SK-N-SH (cell line): ENCODE measurements around the gene CHRM5. TPM values are rescaled to one million over a fixed set of nuclear protein-coding genes. Genes with fewer than 3 reads are reported as not detected.
"Not testable (repeated sequence)": the region's sequence is repeated elsewhere in the genome, so short reads cannot be mapped to it uniquely, and the experiment has no call there.

Source experiments
- CTCF ChIA-PET: fragments of 300-600, 350-600 bp; formaldehyde crosslinking; extraction: SDS; loops from one replicate; lab custom pipeline; 2021; lab: Yijun Ruan, JAX
- POLR2A ChIA-PET: fragments of 350-600 bp; sonication (Branson Sonifier 250); formaldehyde crosslinking; extraction: SDS; loops from one replicate; lab custom pipeline; 2020; ENCODE audit warnings: antibody characterized with exemption, inconsistent platforms; lab: Yijun Ruan, JAX
- DNase-seq: peaks from one replicate; pipeline ENCODE4 v3.0.0; 2012
- H2AFZ ChIP-seq: fragments of 200-600 bp; sonication (generic); 2 replicates; pipeline ENCODE4 v1.8.1; 2016; ENCODE audit warnings: antibody characterized with exemption, mild to moderate bottlenecking, low read depth
- H3F3A ChIP-seq: fragments of 200-600 bp; sonication (generic); replicated peaks from 2 replicates; pipeline ENCODE3; 2016; ENCODE audit warnings: antibody characterized with exemption, mild to moderate bottlenecking; ENCODE audit not compliant: insufficient read depth
- H3K27ac ChIP-seq, 2 experiments: fragments of 200-500 bp in 1 of 2; fragments of 200-600 bp in 1 of 2; sonication (Bioruptor generic) in 1 of 2; sonication (generic), shearing (Covaris generic) in 1 of 2; 2 replicates each; pipeline versions ENCODE4 v1.5.1 to v1.6.1; 2014 to 2016; ENCODE audit warnings: low read depth in 2 of 2, inconsistent platforms in 1 of 2, low read length in 1 of 2, mild to moderate bottlenecking in 1 of 2, mixed read lengths in 1 of 2
- H3K27me3 ChIP-seq: fragments of 200-600 bp; sonication (generic), shearing (Covaris generic); 2 replicates; pipeline ENCODE4 v1.6.1; 2016; ENCODE audit warnings: mixed run types; ENCODE audit not compliant: insufficient read depth
- H3K36me3 ChIP-seq, 2 experiments: fragments of 200-500 bp in 1 of 2; fragments of 200-600 bp in 1 of 2; sonication (Bioruptor generic) in 1 of 2; sonication (generic) in 1 of 2; replicated peaks in 1 of 2; 2 replicates each; pipeline versions ENCODE3 to v1.5.1; 2014 to 2016; ENCODE audit warnings: low read length in 1 of 2, mild to moderate bottlenecking in 1 of 2; ENCODE audit not compliant: insufficient read depth in 2 of 2, control insufficient read depth in 1 of 2
- H3K4me1 ChIP-seq, 2 experiments: fragments of 200-500 bp in 1 of 2; fragments of 200-600 bp in 1 of 2; sonication (Bioruptor generic) in 1 of 2; sonication (generic), shearing (Covaris generic) in 1 of 2; 2 replicates each; pipeline versions ENCODE4 v1.5.1 to v1.6.1; 2014 to 2016; ENCODE audit warnings: low read depth in 1 of 2, low read length in 1 of 2, mixed run types in 1 of 2; ENCODE audit not compliant: insufficient read depth in 2 of 2, control insufficient read depth in 1 of 2
- H3K4me2 ChIP-seq: fragments of 200-600 bp; sonication (generic), shearing (Covaris generic); 2 replicates; pipeline ENCODE4 v1.6.1; 2017; ENCODE audit warnings: mixed run types
- H3K4me3 ChIP-seq, 2 experiments: fragments of 200-500 bp in 1 of 2; fragments of 200-600 bp in 1 of 2; sonication (Bioruptor generic) in 1 of 2; sonication (generic), shearing (Covaris generic) in 1 of 2; 2 replicates each; pipeline versions ENCODE4 v1.5.1 to v1.8.1; 2014 to 2016; ENCODE audit warnings: low read depth in 2 of 2, inconsistent platforms in 1 of 2, low read length in 1 of 2, mild to moderate bottlenecking in 1 of 2, mixed read lengths in 1 of 2, moderate library complexity in 1 of 2
- H3K79me2 ChIP-seq: fragments of 200-600 bp; sonication (generic); 2 replicates; pipeline ENCODE4 v1.8.1; 2017; ENCODE audit warnings: mild to moderate bottlenecking; ENCODE audit not compliant: insufficient read depth
- H3K9ac ChIP-seq: fragments of 200-600 bp; sonication (generic); 2 replicates; pipeline ENCODE4 v1.6.1; 2017; ENCODE audit warnings: mixed run types
- H3K9me2 ChIP-seq: fragments of 200-600 bp; sonication (generic); 2 replicates; pipeline ENCODE4 v1.6.1; 2017; ENCODE audit warnings: mixed run types
- H3K9me3 ChIP-seq: fragments of 200-600 bp; sonication (generic); 2 replicates; pipeline ENCODE4 v1.6.1; 2017; ENCODE audit warnings: mixed run types, mild to moderate bottlenecking, moderate library complexity
- H4K20me1 ChIP-seq: fragments of 200-600 bp; sonication (generic); 2 replicates; pipeline ENCODE4 v1.6.1; 2017; ENCODE audit warnings: mild to moderate bottlenecking, mixed run types; ENCODE audit not compliant: insufficient read depth
- EZH2phosphoT487 ChIP-seq: fragments of 200-600 bp; sonication (generic); IDR thresholded peaks from 2 replicates; pipeline ENCODE4 v1.6.1; 2017; ENCODE audit warnings: low read depth, mixed run types, mild to moderate bottlenecking, antibody characterized with exemption, moderate library complexity, borderline replicate concordance
- FOSL2 ChIP-seq: IDR thresholded peaks from 2 replicates; pipeline ENCODE4 v1.4.0; 2012; ENCODE audit warnings: low read depth, mild to moderate bottlenecking, moderate library complexity, borderline replicate concordance
- FOXM1 ChIP-seq: IDR thresholded peaks from 2 replicates; pipeline ENCODE4 v1.4.0; 2012; ENCODE audit warnings: low read depth, mild to moderate bottlenecking
- MEF2A ChIP-seq: IDR thresholded peaks from 2 replicates; pipeline ENCODE4 v1.4.0; 2012; ENCODE audit warnings: low read depth, borderline replicate concordance
- POLR2AphosphoS5 ChIP-seq: IDR thresholded peaks from 2 replicates; pipeline ENCODE4 v1.6.1; 2012; ENCODE audit warnings: low read depth, low read length
- RAD21 ChIP-seq: IDR thresholded peaks from 2 replicates; pipeline ENCODE4 v1.6.1; 2012; ENCODE audit warnings: mild to moderate bottlenecking, low read length
- SMC3 ChIP-seq: IDR thresholded peaks from 2 replicates; pipeline ENCODE4 v1.6.1; 2012; ENCODE audit warnings: low read depth, low read length, improper control_type of control experiment
- TCF12 ChIP-seq: IDR thresholded peaks from 2 replicates; pipeline ENCODE4 v1.4.0; 2012
- WGBS: methylation state at CpG from one replicate; pipeline ENCODE4 v1.1.6; 2017; ENCODE audit warnings: low lambda C conversion rate; 5-methylcytosine and 5-hydroxymethylcytosine counted together
- polyA plus RNA-seq, 3 experiments: library from polyadenylated mRNA; depleted of rRNA; stranded (reverse); fragments of >200 nt; gene quantifications; 2 replicates each; pipeline ENCODE4 v1.2.3, GENCODE V29; 2012
- TF ChIP-seq, protein P1 (sequence below): fragments of 200-600 bp; sonication (generic); IDR thresholded peaks from 2 replicates; pipeline ENCODE4 v1.6.1; 2017; ENCODE audit warnings: antibody characterized with exemption, mild to moderate bottlenecking, moderate library complexity
- TF ChIP-seq, protein P2 (sequence below): IDR thresholded peaks from 2 replicates; pipeline ENCODE4 v1.4.0; 2012; ENCODE audit warnings: low read depth, borderline replicate concordance
- TF ChIP-seq, protein P3 (sequence below): IDR thresholded peaks from 2 replicates; pipeline ENCODE4 v1.6.1; 2012; ENCODE audit warnings: mild to moderate bottlenecking, low read depth, low read length, moderate library complexity

The CHRM5 gene
- polyA plus RNA-seq, 1 of the 3 experiments (the other 2 are of a cell fraction), result 0.03 TPM

DNA sequence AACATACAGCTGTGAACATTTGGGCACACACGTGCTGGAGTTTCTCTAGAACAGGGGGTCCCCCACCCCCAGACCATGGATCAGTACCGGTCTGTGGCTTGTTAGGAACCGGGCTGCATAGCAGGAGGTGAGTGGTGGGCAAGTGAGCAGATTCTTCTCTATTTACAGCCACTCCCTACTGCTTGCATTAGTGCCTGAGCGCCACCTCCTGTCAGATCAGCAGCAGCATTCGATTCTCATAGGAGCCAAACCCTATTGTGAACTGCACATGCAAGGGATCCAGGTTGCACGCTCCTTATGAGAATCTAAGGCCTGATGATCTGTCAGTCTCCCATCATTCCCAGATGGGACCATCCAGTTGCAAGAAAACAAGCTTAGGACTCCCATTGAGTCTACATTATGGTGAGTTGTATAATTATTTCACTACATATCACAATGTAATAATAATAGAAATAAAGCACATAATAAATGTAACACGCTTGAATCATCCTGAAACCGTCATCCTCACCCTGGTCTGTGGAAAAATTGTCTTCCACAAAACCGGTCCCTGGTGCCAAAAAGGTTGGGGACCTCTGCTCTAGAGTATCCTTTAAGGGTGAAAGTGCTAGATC lies 25.8 kb downstream of the CHRM5 start (continued):
- TF ChIP-seq, protein P1, sequence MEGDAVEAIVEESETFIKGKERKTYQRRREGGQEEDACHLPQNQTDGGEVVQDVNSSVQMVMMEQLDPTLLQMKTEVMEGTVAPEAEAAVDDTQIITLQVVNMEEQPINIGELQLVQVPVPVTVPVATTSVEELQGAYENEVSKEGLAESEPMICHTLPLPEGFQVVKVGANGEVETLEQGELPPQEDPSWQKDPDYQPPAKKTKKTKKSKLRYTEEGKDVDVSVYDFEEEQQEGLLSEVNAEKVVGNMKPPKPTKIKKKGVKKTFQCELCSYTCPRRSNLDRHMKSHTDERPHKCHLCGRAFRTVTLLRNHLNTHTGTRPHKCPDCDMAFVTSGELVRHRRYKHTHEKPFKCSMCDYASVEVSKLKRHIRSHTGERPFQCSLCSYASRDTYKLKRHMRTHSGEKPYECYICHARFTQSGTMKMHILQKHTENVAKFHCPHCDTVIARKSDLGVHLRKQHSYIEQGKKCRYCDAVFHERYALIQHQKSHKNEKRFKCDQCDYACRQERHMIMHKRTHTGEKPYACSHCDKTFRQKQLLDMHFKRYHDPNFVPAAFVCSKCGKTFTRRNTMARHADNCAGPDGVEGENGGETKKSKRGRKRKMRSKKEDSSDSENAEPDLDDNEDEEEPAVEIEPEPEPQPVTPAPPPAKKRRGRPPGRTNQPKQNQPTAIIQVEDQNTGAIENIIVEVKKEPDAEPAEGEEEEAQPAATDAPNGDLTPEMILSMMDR, result peak; percentile 66
- TF ChIP-seq SMC3, result peak; percentile 56
- no peak for TF ChIP-seq EZH2phosphoT487

DNA sequence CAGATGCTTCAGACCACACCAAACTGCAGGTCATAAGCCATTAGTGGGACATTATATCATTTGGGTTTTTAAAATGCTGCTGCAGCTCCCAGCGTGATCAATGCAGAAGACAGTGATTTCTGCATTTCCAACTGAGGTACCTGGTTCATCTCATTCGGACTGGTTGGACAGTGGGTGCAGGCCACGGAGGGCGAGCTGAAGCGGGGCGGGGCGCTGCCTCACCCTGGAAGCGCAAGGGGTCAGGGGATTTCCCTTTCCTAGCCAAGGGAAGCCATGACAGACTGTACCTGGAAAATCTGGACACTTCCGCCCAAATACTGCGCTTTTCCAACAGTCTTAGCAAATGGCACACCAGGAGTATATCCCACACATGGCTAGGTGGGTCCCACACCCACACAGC lies 27.4 kb downstream of the CHRM5 start:
- H3K27ac ChIP-seq, H3K36me3 ChIP-seq, H3K27me3 ChIP-seq, H3K79me2 ChIP-seq, H3K9ac ChIP-seq, DNase-seq, H3K4me1 ChIP-seq, H3K4me3 ChIP-seq, H3F3A ChIP-seq, H2AFZ ChIP-seq, H3K9me2 ChIP-seq, H3K9me3 ChIP-seq, CTCF ChIA-PET, H3K4me2 ChIP-seq, H4K20me1 ChIP-seq, POLR2A ChIA-PET: not testable (repeated sequence)
- WGBS, result 96% methylated on average over 6 of the region's 10 CpGs

DNA sequence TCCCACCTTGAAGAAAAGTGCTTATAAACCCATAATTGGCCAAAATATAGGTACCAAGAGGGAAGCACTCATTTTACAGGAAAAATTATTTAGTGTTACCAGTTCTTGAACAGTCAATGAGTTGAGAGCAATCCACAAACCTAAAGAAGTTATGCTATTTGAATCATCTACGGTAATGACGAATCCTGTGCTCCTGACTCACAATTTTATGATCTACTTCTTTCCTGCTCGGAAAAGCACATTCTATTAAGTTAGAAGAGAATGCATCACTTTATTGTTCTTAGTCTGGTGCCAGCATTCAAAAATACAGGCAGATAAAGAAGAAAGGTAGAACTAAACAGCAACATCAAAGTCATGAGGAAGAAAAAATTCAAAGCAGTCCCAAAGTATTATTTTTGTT lies 33.2 kb downstream of the CHRM5 start:
- H3K27me3 ChIP-seq, result no peaks in the 10 kb centered on the region
- H3F3A ChIP-seq, result no peaks in the 10 kb centered on the region
- CTCF ChIA-PET, result interaction anchor here (1.3 kb wide), 2 partner anchors 18 to 19 kb away, joined by 3 to 4 read pairs; no protein-coding TSS in a partner anchor
- no peaks in the 10 kb centered on the region for H4K20me1 ChIP-seq
- POLR2A ChIA-PET, result no interaction called here
- H3K9me3 ChIP-seq, result no peaks in the 10 kb centered on the region
- H3K9me2 ChIP-seq, result no peaks in the 10 kb centered on the region
- H3K79me2 ChIP-seq, result no peaks in the 10 kb centered on the region
- no peak overlapping the region; a peak in 1 of 4 replicates for H3K27ac ChIP-seq
- 55% methylated on average over 3 of the region's 3 CpGs for WGBS
- no peaks in the 10 kb centered on the region for H3K36me3 ChIP-seq
- DNase-seq, result no peak
- no peak overlapping the region for H3K4me3 ChIP-seq
- H3K4me1 ChIP-seq, result no peaks in the 10 kb centered on the region
- no peak overlapping the region for H3K4me2 ChIP-seq
- no peak overlapping the region for H3K9ac ChIP-seq
- no peak for TF ChIP-seq RAD21
- no peak for TF ChIP-seq FOSL2
- no peak for TF ChIP-seq MEF2A
- TF ChIP-seq, protein P2, sequence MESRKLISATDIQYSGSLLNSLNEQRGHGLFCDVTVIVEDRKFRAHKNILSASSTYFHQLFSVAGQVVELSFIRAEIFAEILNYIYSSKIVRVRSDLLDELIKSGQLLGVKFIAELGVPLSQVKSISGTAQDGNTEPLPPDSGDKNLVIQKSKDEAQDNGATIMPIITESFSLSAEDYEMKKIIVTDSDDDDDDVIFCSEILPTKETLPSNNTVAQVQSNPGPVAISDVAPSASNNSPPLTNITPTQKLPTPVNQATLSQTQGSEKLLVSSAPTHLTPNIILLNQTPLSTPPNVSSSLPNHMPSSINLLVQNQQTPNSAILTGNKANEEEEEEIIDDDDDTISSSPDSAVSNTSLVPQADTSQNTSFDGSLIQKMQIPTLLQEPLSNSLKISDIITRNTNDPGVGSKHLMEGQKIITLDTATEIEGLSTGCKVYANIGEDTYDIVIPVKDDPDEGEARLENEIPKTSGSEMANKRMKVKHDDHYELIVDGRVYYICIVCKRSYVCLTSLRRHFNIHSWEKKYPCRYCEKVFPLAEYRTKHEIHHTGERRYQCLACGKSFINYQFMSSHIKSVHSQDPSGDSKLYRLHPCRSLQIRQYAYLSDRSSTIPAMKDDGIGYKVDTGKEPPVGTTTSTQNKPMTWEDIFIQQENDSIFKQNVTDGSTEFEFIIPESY, result no peak
- TF ChIP-seq POLR2AphosphoS5, result no peak
- TF ChIP-seq, protein P3, sequence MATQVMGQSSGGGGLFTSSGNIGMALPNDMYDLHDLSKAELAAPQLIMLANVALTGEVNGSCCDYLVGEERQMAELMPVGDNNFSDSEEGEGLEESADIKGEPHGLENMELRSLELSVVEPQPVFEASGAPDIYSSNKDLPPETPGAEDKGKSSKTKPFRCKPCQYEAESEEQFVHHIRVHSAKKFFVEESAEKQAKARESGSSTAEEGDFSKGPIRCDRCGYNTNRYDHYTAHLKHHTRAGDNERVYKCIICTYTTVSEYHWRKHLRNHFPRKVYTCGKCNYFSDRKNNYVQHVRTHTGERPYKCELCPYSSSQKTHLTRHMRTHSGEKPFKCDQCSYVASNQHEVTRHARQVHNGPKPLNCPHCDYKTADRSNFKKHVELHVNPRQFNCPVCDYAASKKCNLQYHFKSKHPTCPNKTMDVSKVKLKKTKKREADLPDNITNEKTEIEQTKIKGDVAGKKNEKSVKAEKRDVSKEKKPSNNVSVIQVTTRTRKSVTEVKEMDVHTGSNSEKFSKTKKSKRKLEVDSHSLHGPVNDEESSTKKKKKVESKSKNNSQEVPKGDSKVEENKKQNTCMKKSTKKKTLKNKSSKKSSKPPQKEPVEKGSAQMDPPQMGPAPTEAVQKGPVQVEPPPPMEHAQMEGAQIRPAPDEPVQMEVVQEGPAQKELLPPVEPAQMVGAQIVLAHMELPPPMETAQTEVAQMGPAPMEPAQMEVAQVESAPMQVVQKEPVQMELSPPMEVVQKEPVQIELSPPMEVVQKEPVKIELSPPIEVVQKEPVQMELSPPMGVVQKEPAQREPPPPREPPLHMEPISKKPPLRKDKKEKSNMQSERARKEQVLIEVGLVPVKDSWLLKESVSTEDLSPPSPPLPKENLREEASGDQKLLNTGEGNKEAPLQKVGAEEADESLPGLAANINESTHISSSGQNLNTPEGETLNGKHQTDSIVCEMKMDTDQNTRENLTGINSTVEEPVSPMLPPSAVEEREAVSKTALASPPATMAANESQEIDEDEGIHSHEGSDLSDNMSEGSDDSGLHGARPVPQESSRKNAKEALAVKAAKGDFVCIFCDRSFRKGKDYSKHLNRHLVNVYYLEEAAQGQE, result no peak
- no peak for TF ChIP-seq FOXM1
- no peak for TF ChIP-seq TCF12
- no peak overlapping the region for H2AFZ ChIP-seq
